IMR-90 (cell line): ENCODE results near the gene POM121L2. TPM values are rescaled to one million over a fixed set of nuclear protein-coding genes. Genes with fewer than 3 reads are reported as not detected.

Experiments
- ATAC-seq: fragments of 200-7000 bp; cut with Tn5 transposase; 2 replicates; pipeline ENCODE4 v1.9.1; 2020; ENCODE audit warnings: low read depth, mild to moderate bottlenecking, moderate library complexity
- BruUV-seq: library from RNA; stranded (reverse); fragments of 400-500 nt; replicated peaks from 2 replicates; lab custom pipeline; 2021; lab: Mats Ljungman, UMichigan
- CTCF ChIA-PET: fragments of 300-600 bp; formaldehyde crosslinking; extraction: SDS; loops from one replicate; lab custom pipeline; 2021; ENCODE audit warnings: antibody characterized with exemption; lab: Yijun Ruan, JAX
- POLR2A ChIA-PET: fragments of 300-600 bp; sonication (Branson Sonifier 250); formaldehyde crosslinking; loops from one replicate; lab custom pipeline; 2022; ENCODE audit warnings: antibody characterized with exemption; ENCODE audit not compliant: unreplicated experiment; lab: Charles Lee
- DNase-seq: peaks from one replicate; pipeline ENCODE4 v3.0.0; 2013
- H2AFZ ChIP-seq: replicated peaks from 2 replicates; pipeline ENCODE3; 2013; ENCODE audit warnings: low read length, mild to moderate bottlenecking; ENCODE audit not compliant: poor library complexity
- H2AK5ac ChIP-seq: 2 replicates; pipeline ENCODE4 v1.6.1; 2013; ENCODE audit warnings: low read depth, low read length, inconsistent platforms
- H2AK9ac ChIP-seq: replicated peaks from 2 replicates; pipeline ENCODE3; 2013; ENCODE audit warnings: mild to moderate bottlenecking, low read depth, low read length, moderate library complexity; ENCODE audit not compliant: poor library complexity
- H2BK120ac ChIP-seq: 2 replicates; pipeline ENCODE4 v1.6.1; 2013; ENCODE audit warnings: low read depth, low read length, inconsistent platforms
- H2BK15ac ChIP-seq: 3 replicates; pipeline ENCODE4 v1.6.1; 2013; ENCODE audit warnings: low read depth, low read length, inconsistent platforms
- H2BK20ac ChIP-seq: 2 replicates; pipeline ENCODE4 v1.6.1; 2013; ENCODE audit warnings: low read depth, mild to moderate bottlenecking, inconsistent platforms, low read length, moderate library complexity
- H2BK5ac ChIP-seq: 2 replicates; pipeline ENCODE4 v1.6.1; 2013; ENCODE audit warnings: mild to moderate bottlenecking, low read depth, low read length, inconsistent platforms; ENCODE audit not compliant: poor library complexity, severe bottlenecking
- H3K14ac ChIP-seq: replicated peaks from 2 replicates; pipeline ENCODE4 v1.6.1; 2013; ENCODE audit warnings: low read depth, low read length, inconsistent platforms
- H3K18ac ChIP-seq: 2 replicates; pipeline ENCODE4 v1.6.1; 2013; ENCODE audit warnings: low read depth, low read length, control low read depth
- H3K23ac ChIP-seq: 2 replicates; pipeline ENCODE4 v1.6.1; 2013; ENCODE audit warnings: low read depth, low read length, inconsistent platforms
- H3K27ac ChIP-seq: 2 replicates; pipeline ENCODE4 v1.5.1; 2013; ENCODE audit warnings: mild to moderate bottlenecking, control low read depth, low read length; ENCODE audit not compliant: insufficient read depth
- H3K27me3 ChIP-seq: 2 replicates; pipeline ENCODE4 v1.6.1; 2013; ENCODE audit warnings: low read length; ENCODE audit not compliant: control insufficient read depth, insufficient read depth
- H3K36me3 ChIP-seq: 2 replicates; pipeline ENCODE4 v1.6.1; 2013; ENCODE audit warnings: low read length, mixed read lengths; ENCODE audit not compliant: control insufficient read depth, insufficient read depth
- H3K4ac ChIP-seq: 2 replicates; pipeline ENCODE4 v1.6.1; 2013; ENCODE audit warnings: low read depth, low read length, inconsistent platforms
- H3K4me1 ChIP-seq: 2 replicates; pipeline ENCODE4 v1.6.1; 2013; ENCODE audit warnings: low read length, mixed read lengths; ENCODE audit not compliant: control insufficient read depth, insufficient read depth
- H3K4me2 ChIP-seq: 2 replicates; pipeline ENCODE4 v1.6.1; 2013; ENCODE audit warnings: low read depth, mild to moderate bottlenecking, control low read depth, low read length, moderate library complexity
- H3K4me3 ChIP-seq: 2 replicates; pipeline ENCODE4 v1.5.1; 2013; ENCODE audit warnings: low read depth, mild to moderate bottlenecking, control low read depth, low read length, moderate library complexity; ENCODE audit not compliant: insufficient read depth
- H3K56ac ChIP-seq: 2 replicates; pipeline ENCODE4 v1.6.1; 2013; ENCODE audit warnings: low read length, inconsistent platforms; ENCODE audit not compliant: insufficient read depth; ENCODE audit errors: extremely low read depth
- H3K79me1 ChIP-seq, 2 experiments: 2 replicates each; pipeline ENCODE4 v1.6.1; 2013; ENCODE audit warnings: low read length in 2 of 2, inconsistent platforms in 1 of 2, low read depth in 1 of 2
- H3K9ac ChIP-seq: 2 replicates; pipeline ENCODE4 v1.6.1; 2013; ENCODE audit warnings: low read depth, low read length, control low read depth
- H3K9me1 ChIP-seq: 2 replicates; pipeline ENCODE4 v1.6.1; 2013; ENCODE audit warnings: low read length, inconsistent platforms; ENCODE audit not compliant: insufficient read depth
- H3K9me3 ChIP-seq: 2 replicates; pipeline ENCODE4 v1.6.1; 2013; ENCODE audit warnings: low read length; ENCODE audit not compliant: control insufficient read depth, insufficient read depth
- H4K20me1 ChIP-seq: 2 replicates; pipeline ENCODE4 v1.6.1; 2013; ENCODE audit warnings: low read length, inconsistent platforms; ENCODE audit not compliant: insufficient read depth
- H4K5ac ChIP-seq: 2 replicates; pipeline ENCODE4 v1.6.1; 2013; ENCODE audit warnings: mild to moderate bottlenecking, low read depth, low read length, control low read depth
- H4K8ac ChIP-seq, 2 experiments: 2 replicates each; pipeline ENCODE4 v1.6.1; 2013; ENCODE audit warnings: low read depth in 2 of 2, low read length in 2 of 2, control low read depth in 1 of 2, inconsistent platforms in 1 of 2
- H4K91ac ChIP-seq: 2 replicates; pipeline ENCODE4 v1.6.1; 2013; ENCODE audit warnings: low read depth, low read length, inconsistent platforms; ENCODE audit not compliant: insufficient read depth
- BHLHE40 ChIP-seq: fragments of 150-350 bp; IDR thresholded peaks from 2 replicates; pipeline ENCODE4 v1.6.1; 2016; ENCODE audit warnings: mild to moderate bottlenecking, low read depth, low read length
- CEBPB ChIP-seq: IDR thresholded peaks from 2 replicates; pipeline ENCODE4 v1.6.1; 2012; ENCODE audit warnings: low read depth, low read length, improper control_type of control experiment
- CHD1 ChIP-seq: IDR thresholded peaks from 2 replicates; pipeline ENCODE4 v1.6.1; 2012; ENCODE audit warnings: low read depth, low read length, improper control_type of control experiment
- CTCF ChIP-seq: conservative IDR thresholded peaks from 2 replicates; pipeline ENCODE4 v1.5.1; 2012; ENCODE audit warnings: mild to moderate bottlenecking, low read depth, low read length, improper control_type of control experiment
- ELK1 ChIP-seq: fragments of 150-350 bp; IDR thresholded peaks from 2 replicates; pipeline ENCODE4 v1.6.1; 2016; ENCODE audit warnings: low read depth, mild to moderate bottlenecking, low read length, moderate library complexity, borderline replicate concordance
- FOS ChIP-seq: fragments of 150-350 bp; IDR thresholded peaks from 2 replicates; pipeline ENCODE4 v1.6.1; 2016; ENCODE audit warnings: low read depth, low read length
- MAFK ChIP-seq: IDR thresholded peaks from 2 replicates; pipeline ENCODE4 v1.6.1; 2012; ENCODE audit warnings: low read depth, low read length, improper control_type of control experiment
- MAZ ChIP-seq: IDR thresholded peaks from 2 replicates; pipeline ENCODE4 v1.6.1; 2012; ENCODE audit warnings: low read depth, mild to moderate bottlenecking, low read length, improper control_type of control experiment, moderate library complexity, borderline replicate concordance
- MXI1 ChIP-seq: IDR thresholded peaks from 2 replicates; pipeline ENCODE4 v1.6.1; 2012; ENCODE audit warnings: low read depth, mild to moderate bottlenecking, low read length, moderate library complexity, borderline replicate concordance
- NFE2L2 ChIP-seq: fragments of 150-350 bp; IDR thresholded peaks from 2 replicates; pipeline ENCODE4 v1.6.1; 2016; ENCODE audit warnings: low read depth, mild to moderate bottlenecking, low read length
- POLR2A ChIP-seq: IDR thresholded peaks from 2 replicates; pipeline ENCODE4 v1.6.1; 2012; ENCODE audit warnings: mild to moderate bottlenecking, low read depth, low read length
- RAD21 ChIP-seq: IDR thresholded peaks from 2 replicates; pipeline ENCODE4 v1.6.1; 2012; ENCODE audit warnings: low read length, improper control_type of control experiment
- RCOR1 ChIP-seq: IDR thresholded peaks from 2 replicates; pipeline ENCODE4 v1.6.1; 2012; ENCODE audit warnings: mild to moderate bottlenecking, low read length, improper control_type of control experiment; ENCODE audit not compliant: insufficient replicate concordance
- RFX5 ChIP-seq: IDR thresholded peaks from 2 replicates; pipeline ENCODE4 v1.8.0; 2012; ENCODE audit warnings: low read depth, mild to moderate bottlenecking, low read length, moderate library complexity
- SMC3 ChIP-seq: fragments of 150-350 bp; IDR thresholded peaks from 2 replicates; pipeline ENCODE4 v1.6.1; 2016; ENCODE audit warnings: low read depth, mild to moderate bottlenecking, antibody characterized with exemption, low read length, moderate library complexity
- USF2 ChIP-seq: fragments of 150-350 bp; IDR thresholded peaks from 2 replicates; pipeline ENCODE4 v1.6.1; 2017; ENCODE audit warnings: mild to moderate bottlenecking, antibody characterized with exemption, low read length, low read depth
- WGBS, 2 experiments: methylation state at CpG; one replicate each; pipeline versions ENCODE4 v1.1.5 to v1.1.7; 2013; ENCODE audit warnings: missing lambda C conversion rate in 2 of 2; ENCODE audit not compliant: insufficient read length in 1 of 2; ENCODE audit errors: extremely low coverage in 2 of 2; 5-methylcytosine and 5-hydroxymethylcytosine counted together
- dilution Hi-C: fragments of 300-500 bp; cut with HindIII; formaldehyde crosslinking; loops from one replicate; pipeline ENCODE4 v1.14.3; 2018; ENCODE audit warnings: low sequenced_read_pairs; ENCODE audit not compliant: unreplicated experiment
- in situ Hi-C: fragments of 300-500 bp; cut with MboI; formaldehyde crosslinking; loops from 3 replicates; pipeline ENCODE4 v1.14.3; 2019; ENCODE audit warnings: low sequenced_read_pairs, inconsistent platforms, mixed read lengths
- intact Hi-C: fragments of 100-400 bp; cut with micrococcal nuclease; formaldehyde crosslinking; loops from 2 replicates; pipeline ENCODE4 v1.10.0; 2022
- polyA plus RNA-seq, 3 experiments: library from polyadenylated mRNA; depleted of rRNA; stranded (reverse); fragments of >200 nt; gene quantifications; 2 replicates each; pipeline ENCODE4 v1.2.3, GENCODE V29; 2012; ENCODE audit warnings: low replicate concordance in 1 of 3
- total RNA-seq: library from RNA; depleted of rRNA; stranded (reverse); fragments of >200 nt; gene quantifications from 2 replicates; pipeline ENCODE4 v1.2.3, GENCODE V29; 2012

Gene POM121L2
- total and polyA plus RNA-seq, 2 of the 4 experiments (the other 2 are of a cell fraction): not detected

GRCh38 chr6:27273783-27274182 lies 38.3 kb downstream of the POM121L2 start:
- no peaks in the 10 kb centered on the region for H3K36me3 ChIP-seq
- H2BK120ac ChIP-seq: no peak overlapping the region
- no peak overlapping the region for H3K23ac ChIP-seq
- no peak overlapping the region for H3K18ac ChIP-seq
- no peaks in the 10 kb centered on the region for H3K4me1 ChIP-seq
- no peaks in the 10 kb centered on the region for H3K9me3 ChIP-seq
- H3K4ac ChIP-seq: no peak overlapping the region
- no peak overlapping the region for H2BK20ac ChIP-seq
- no peak overlapping the region for H4K5ac ChIP-seq
- H3K4me3 ChIP-seq: no peak overlapping the region
- no peak overlapping the region for H3K56ac ChIP-seq
- no peak for ATAC-seq
- no CpG with 5 or more reads among the region's 11 CpGs for WGBS, 2 experiments
- H4K91ac ChIP-seq: no peak overlapping the region
- no peak overlapping the region for H2AK5ac ChIP-seq
- POLR2A ChIA-PET: no interaction called here
- H4K20me1 ChIP-seq: no peaks in the 10 kb centered on the region
- TF ChIP-seq RFX5: no peak
- TF ChIP-seq RAD21: no peak
- TF ChIP-seq CHD1: no peak
- no peak for TF ChIP-seq CEBPB
- TF ChIP-seq RCOR1: no peak
- no peak for TF ChIP-seq FOS
- no peak for TF ChIP-seq MAFK
- no peak for TF ChIP-seq SMC3
- no peak for TF ChIP-seq MXI1
- TF ChIP-seq CTCF: no peak
- TF ChIP-seq USF2: no peak
- no peak for TF ChIP-seq POLR2A
- TF ChIP-seq NFE2L2: no peak
- TF ChIP-seq MAZ: no peak
- TF ChIP-seq ELK1: no peak
- TF ChIP-seq BHLHE40: no peak
- H3K27ac ChIP-seq: no peak overlapping the region
- no peak overlapping the region for H4K8ac ChIP-seq
- H3K9ac ChIP-seq: no peak overlapping the region
- peaks cover 7% of the 10 kb centered on the region for H3K27me3 ChIP-seq
- H3K4me2 ChIP-seq: no peak overlapping the region
- H2AK9ac ChIP-seq: no peak overlapping the region
- in situ Hi-C loops: no loop called here
- H3K9me1 ChIP-seq: no peaks in the 10 kb centered on the region
- BruUV-seq: no TSS peak
- no peak overlapping the region for H2BK5ac ChIP-seq
- CTCF ChIA-PET: no interaction called here
- dilution Hi-C loops: no loop called here
- DNase-seq: no peak
- no peak overlapping the region for H3K14ac ChIP-seq
- H2BK15ac ChIP-seq: no peak overlapping the region
- intact Hi-C loops: no loop called here
- no peaks in the 10 kb centered on the region for H3K79me1 ChIP-seq
- H2AFZ ChIP-seq: no peak overlapping the region
